Measurements from ENCODE around the gene B4GALT6.
A peak's percentile ranks its signal among the peaks of the same experiment; 100 is the strongest.

B4GALT6 gene

GRCh38 chr18:31686986-31687928 is 2.9 kb upstream of the B4GALT6 start:
- DNase-seq (no peak), ATAC-seq (no peak)

GRCh38 chr18:31686572-31686971 is 2.2 kb upstream of the B4GALT6 start:
- DNase-seq, result no peak
- no peak for ATAC-seq

DNA sequence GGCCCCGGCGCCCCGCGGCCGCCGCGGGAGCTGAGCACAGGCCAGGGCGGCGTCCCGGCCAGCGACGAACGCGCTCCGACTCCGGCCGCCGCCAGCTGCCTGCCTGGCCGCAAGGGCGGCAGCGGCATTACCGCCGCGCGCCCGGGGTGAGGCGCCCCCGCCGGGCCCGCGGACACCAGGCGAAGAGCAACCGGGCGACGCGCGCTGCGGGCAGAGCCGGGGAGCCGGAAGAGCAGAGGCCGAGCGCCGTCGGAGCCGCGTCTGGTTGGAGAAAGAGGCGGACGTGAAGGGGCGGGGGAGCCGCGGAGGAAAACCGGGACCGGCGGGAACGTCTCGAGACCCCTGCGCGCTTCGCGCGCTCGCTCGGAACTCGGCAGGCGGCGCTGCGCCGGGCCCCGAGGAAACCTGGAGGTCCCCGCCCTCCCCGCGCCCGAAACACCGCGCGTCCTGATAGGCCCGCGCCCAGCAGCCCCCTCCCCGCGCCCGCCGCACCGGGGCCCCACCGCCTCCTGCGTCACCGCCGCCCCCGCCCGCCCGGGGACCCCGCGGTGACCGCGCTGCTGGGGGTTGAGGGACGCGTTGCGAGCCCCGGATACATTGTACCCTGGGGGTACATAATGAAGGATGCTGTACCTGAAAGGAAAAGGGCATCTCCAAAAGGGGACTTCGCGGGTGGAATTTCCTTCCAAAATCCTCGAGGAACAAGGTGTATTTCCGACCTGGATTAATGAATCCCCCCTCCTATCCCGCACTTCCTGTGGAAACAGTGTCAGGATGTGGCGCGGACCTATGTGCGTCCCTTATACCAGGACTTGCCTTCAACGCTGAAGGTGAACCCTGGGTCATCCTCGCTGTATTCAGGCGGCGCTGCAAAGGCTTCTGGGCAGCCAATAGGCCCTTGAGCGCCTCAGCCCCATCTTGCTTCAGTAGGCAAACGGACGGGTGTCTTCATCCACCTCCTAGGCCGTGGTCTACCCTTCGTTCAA is 1.0 kb upstream of the B4GALT6 start:
- peak; percentile 74 for ATAC-seq
- peak; percentile 67 for DNase-seq

- DNase-seq, result no peak
- no peak for ATAC-seq
Observed at GRCh38 chr18:31683968-31684278, 458 bp downstream of the B4GALT6 start.

GRCh38 chr18:31683106-31683505 is 1.3 kb downstream of the B4GALT6 start:
- DNase-seq, result no peak
- no peak for ATAC-seq

DNA sequence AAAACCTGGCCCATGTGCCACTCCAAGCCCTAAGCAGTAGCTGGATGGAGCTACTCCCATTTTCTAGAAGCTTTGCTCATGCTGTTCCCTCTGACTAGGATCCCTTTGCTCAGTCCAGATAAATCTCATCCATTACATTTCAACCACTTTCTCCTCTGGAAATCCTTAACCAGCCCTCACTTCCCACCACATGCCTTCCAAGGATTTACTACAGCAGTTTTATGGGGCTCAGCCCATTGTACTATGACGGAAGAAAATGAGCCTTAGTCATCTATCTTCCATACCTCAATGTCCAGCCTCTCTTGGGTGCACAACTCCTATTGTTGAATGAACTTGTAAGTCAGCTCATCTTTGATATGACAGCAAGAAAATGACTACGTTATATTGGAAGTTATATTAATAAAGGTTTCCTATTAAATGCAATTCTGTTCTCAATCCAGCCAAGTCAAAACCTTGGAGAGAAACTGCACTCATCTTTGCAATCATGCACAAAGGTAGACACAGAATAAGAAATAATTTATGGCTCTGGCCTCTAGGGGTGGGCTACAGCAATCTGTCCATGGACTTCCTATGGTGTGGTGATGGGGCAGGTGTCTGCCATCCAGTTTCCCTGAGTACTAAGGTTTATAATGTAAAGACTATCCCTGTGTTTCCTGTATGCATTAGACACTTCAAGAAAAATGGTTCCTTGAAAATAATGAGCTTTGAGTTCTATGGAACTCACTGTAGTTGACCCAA is 3.4 kb downstream of the B4GALT6 start:
- no peak for DNase-seq

GRCh38 chr18:31680433-31680811 is 4.0 kb downstream of the B4GALT6 start:
- ATAC-seq (no peak), DNase-seq (no peak)

More for the DNA sequence above, 3.4 kb downstream of the B4GALT6 start:
- no peak for ATAC-seq

DNA sequence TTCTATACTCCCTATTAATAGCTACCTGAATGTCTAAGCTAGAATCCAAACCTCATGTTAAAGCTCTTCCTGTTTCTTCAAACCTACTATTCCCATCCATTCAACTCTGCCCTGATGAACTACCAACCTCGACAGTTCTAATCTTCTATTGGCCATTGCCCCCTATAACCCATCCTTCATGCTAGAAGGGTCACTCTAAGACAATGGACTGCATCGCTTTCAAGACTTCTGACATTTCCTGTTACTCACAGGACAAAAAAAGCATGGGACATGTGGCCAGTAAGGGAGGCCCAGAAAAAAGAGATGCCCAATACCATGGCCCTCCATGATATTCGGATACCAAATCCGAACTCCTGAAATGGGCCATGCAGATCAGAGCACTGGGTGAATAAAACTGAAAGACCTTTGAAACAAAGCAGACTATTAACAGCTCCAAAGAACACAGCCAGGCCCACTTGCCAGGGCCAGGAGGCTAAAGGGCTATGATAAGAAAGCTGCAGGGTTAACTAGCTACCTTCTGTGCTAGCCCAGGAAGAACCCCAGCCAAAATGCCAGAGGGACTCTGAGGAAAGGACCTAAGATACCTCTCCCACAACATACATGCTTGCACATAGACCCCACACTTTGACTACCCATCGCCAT is 4.5 kb downstream of the B4GALT6 start:
- ATAC-seq, result no peak
- DNase-seq, result no peak

DNA sequence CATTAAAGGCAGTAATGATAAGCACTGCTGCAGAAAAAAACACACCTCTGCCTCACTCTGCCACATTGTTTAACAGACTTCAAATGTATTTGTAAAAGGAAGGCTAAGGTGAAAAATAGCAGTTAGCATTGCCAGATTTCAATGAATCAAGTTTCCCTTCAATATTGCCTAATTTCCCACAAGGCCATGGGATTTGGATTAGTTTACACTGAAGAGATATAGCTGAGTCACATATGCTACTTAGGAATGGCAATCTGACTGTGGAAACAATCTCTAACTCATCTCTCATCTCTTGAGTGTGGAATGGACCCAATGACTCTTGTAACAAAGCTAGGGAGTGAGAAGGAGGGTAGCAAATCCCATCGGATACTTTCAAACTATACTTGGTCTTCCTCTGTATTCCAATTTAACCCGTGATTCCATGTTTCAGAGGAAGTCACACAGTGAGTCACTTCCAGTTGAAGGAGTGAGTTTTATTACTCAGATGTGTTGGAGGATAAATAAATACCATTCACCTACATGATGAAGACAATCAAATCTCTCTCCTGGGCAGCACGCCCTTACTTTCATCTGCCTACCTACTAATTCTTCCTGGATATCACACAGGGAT is 5.1 kb downstream of the B4GALT6 start:
- ATAC-seq (no peak), DNase-seq (no peak)

- DNase-seq (no peak), ATAC-seq (no peak)
Observed at GRCh38 chr18:31678425-31678824, 6.0 kb downstream of the B4GALT6 start.

DNA sequence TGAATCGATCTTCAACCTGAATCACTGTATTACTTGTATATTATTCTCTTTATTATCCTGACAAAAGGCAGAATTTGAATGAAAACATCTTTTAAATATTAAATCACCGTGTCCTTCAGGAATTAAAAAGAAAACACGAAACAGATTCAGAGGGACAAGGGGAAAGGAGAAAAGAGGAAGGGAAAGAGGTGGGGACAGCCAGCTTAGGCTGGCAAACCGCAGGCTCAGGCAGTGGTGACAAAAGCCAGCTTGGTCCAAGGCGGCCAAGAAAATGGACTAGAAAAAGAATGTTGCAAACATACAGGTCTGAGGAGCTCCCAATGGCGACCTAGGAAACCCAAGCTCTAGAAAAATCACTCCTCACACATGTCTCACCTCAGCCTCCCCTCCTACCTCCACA is 6.8 kb downstream of the B4GALT6 start:
- DNase-seq (no peak), ATAC-seq (no peak)

GRCh38 chr18:31675404-31675803 is 9.0 kb downstream of the B4GALT6 start:
- ATAC-seq (no peak), DNase-seq (no peak)

DNA sequence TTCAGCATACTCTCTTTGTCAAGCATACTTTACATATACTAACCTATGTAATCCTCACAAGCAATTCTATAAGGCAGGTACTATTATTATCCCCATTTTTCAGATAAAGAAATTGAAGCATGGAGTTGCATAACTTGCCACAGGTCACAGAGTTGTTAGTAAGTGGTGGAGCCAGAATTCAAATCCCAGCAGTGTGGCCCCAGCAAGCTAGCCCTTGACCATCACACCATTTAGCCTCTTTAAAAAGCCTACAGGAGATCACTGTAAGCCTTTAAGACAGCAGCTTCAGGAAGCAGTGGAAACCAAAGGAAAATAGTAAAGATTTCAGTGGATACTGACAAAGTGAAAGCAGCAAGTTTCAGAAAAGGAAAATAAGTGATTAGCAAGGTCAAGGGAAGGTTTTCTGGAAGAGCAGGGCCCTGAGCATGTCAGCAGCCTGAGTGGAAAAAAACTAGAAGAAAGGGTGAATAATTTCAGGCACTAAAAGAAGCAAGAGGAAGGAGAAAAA is 11.7 kb downstream of the B4GALT6 start:
- no peak for ATAC-seq
- no peak for DNase-seq

GRCh38 chr18:31671951-31672350 is 12.4 kb downstream of the B4GALT6 start:
- DNase-seq (no peak), ATAC-seq (no peak)

DNA sequence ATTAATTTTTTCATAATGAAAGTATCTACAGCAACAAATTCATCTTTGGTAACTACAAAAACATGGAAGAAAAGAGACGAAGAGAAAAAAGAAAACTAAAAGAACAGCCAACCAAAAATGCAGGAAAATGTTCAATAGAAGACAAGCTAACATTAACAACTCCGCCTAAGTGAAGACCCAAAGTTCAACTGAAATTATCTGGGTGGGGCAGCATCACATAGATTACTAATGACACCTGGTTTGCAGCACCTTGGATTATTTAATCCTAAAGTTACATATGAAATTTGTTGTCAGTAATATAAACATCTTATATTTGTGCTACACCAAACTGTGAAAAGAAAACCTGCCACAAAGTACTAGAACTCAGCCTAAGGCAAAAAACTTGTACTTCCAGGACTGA is 14.8 kb downstream of the B4GALT6 start:
- DNase-seq (no peak), ATAC-seq (no peak)

DNA sequence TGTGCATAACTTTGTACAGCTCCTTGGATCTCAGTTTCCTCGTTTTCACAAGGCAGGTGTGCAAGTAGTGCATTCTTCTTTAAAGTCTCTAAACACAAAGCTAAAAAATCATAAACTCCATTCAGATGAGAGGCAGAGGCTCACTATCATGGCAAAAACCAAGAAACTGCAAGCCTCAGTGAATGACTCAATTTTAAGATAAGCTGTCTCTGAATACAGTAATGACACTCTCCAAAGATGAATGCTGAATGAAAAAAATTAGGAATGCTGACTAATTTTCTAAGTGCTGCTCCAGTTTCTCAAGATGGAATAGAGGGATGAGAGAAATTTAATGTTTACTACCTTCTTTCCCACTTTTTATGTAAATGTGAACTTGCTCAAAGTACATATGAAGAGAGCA is 17.2 kb downstream of the B4GALT6 start:
- ATAC-seq, result no peak

GRCh38 chr18:31666055-31666454 is 18.3 kb downstream of the B4GALT6 start:
- DNase-seq, result no peak
- no peak for ATAC-seq

More for the DNA sequence above, 17.2 kb downstream of the B4GALT6 start:
- DNase-seq, result no peak

GRCh38 chr18:31664101-31664500 is 20.3 kb downstream of the B4GALT6 start:
- ATAC-seq (no peak), DNase-seq (no peak)

GRCh38 chr18:31661965-31662364 is 22.4 kb downstream of the B4GALT6 start:
- DNase-seq, result no peak
- ATAC-seq, result no peak

DNA sequence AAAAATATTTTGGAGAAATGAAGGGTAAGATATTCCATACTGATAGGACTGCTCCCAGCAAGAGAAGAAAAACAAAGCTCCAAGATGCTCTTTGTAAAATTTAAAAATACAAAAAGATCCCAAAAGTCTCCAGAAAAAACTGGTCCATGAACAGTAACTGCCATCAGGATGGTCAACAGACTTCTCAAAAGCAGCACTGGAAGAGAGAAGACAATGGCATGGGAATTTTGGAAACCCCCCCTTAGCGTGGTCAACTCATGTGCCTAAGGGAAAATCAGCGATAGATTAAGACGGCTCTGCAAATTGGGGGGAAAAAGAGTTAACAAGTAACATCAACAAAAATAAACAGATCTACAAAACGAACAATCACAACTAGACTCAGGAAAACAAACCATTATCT is 23.6 kb downstream of the B4GALT6 start:
- ATAC-seq, result no peak
- DNase-seq, result no peak

- DNase-seq (no peak), ATAC-seq (no peak)
Observed at GRCh38 chr18:31659576-31660177, 24.7 kb downstream of the B4GALT6 start.

Data from stimulated activated naive CD8-positive, alpha-beta T cell treated with anti-CD3 and anti-CD28 coated beads, Interleukin-15, Interleukin-2, amounts not matched to agents 100 U/mL and 50 U/mL, for 24 hours (primary cell).